IMR-90 (cell line): Measurements from ENCODE around the gene SH3RF1. TPM values are rescaled to one million over a fixed set of nuclear protein-coding genes. Genes with fewer than 3 reads are reported as not detected.

Experiments
- ATAC-seq: fragments of 200-7000 bp; cut with Tn5 transposase; 2 replicates; pipeline ENCODE4 v1.9.1; 2020; ENCODE audit warnings: low read depth, mild to moderate bottlenecking, moderate library complexity
- BruUV-seq: library from RNA; stranded (reverse); fragments of 400-500 nt; replicated peaks from 2 replicates; lab custom pipeline; 2021; lab: Mats Ljungman, UMichigan
- CTCF ChIA-PET: fragments of 300-600 bp; formaldehyde crosslinking; extraction: SDS; loops from one replicate; lab custom pipeline; 2021; ENCODE audit warnings: antibody characterized with exemption; lab: Yijun Ruan, JAX
- POLR2A ChIA-PET: fragments of 300-600 bp; sonication (Branson Sonifier 250); formaldehyde crosslinking; loops from one replicate; lab custom pipeline; 2022; ENCODE audit warnings: antibody characterized with exemption; ENCODE audit not compliant: unreplicated experiment; lab: Charles Lee
- DNase-seq: peaks from one replicate; pipeline ENCODE4 v3.0.0; 2013
- H2AFZ ChIP-seq: replicated peaks from 2 replicates; pipeline ENCODE3; 2013; ENCODE audit warnings: low read length, mild to moderate bottlenecking; ENCODE audit not compliant: poor library complexity
- H2AK5ac ChIP-seq: 2 replicates; pipeline ENCODE4 v1.6.1; 2013; ENCODE audit warnings: low read depth, low read length, inconsistent platforms
- H2AK9ac ChIP-seq: replicated peaks from 2 replicates; pipeline ENCODE3; 2013; ENCODE audit warnings: mild to moderate bottlenecking, low read depth, low read length, moderate library complexity; ENCODE audit not compliant: poor library complexity
- H2BK120ac ChIP-seq: 2 replicates; pipeline ENCODE4 v1.6.1; 2013; ENCODE audit warnings: low read depth, low read length, inconsistent platforms
- H2BK15ac ChIP-seq: 3 replicates; pipeline ENCODE4 v1.6.1; 2013; ENCODE audit warnings: low read depth, low read length, inconsistent platforms
- H2BK20ac ChIP-seq: 2 replicates; pipeline ENCODE4 v1.6.1; 2013; ENCODE audit warnings: low read depth, mild to moderate bottlenecking, inconsistent platforms, low read length, moderate library complexity
- H2BK5ac ChIP-seq: 2 replicates; pipeline ENCODE4 v1.6.1; 2013; ENCODE audit warnings: mild to moderate bottlenecking, low read depth, low read length, inconsistent platforms; ENCODE audit not compliant: poor library complexity, severe bottlenecking
- H3K14ac ChIP-seq: replicated peaks from 2 replicates; pipeline ENCODE4 v1.6.1; 2013; ENCODE audit warnings: low read depth, low read length, inconsistent platforms
- H3K18ac ChIP-seq: 2 replicates; pipeline ENCODE4 v1.6.1; 2013; ENCODE audit warnings: low read depth, low read length, control low read depth
- H3K23ac ChIP-seq: 2 replicates; pipeline ENCODE4 v1.6.1; 2013; ENCODE audit warnings: low read depth, low read length, inconsistent platforms
- H3K27ac ChIP-seq: 2 replicates; pipeline ENCODE4 v1.5.1; 2013; ENCODE audit warnings: mild to moderate bottlenecking, control low read depth, low read length; ENCODE audit not compliant: insufficient read depth
- H3K27me3 ChIP-seq: 2 replicates; pipeline ENCODE4 v1.6.1; 2013; ENCODE audit warnings: low read length; ENCODE audit not compliant: control insufficient read depth, insufficient read depth
- H3K36me3 ChIP-seq: 2 replicates; pipeline ENCODE4 v1.6.1; 2013; ENCODE audit warnings: low read length, mixed read lengths; ENCODE audit not compliant: control insufficient read depth, insufficient read depth
- H3K4ac ChIP-seq: 2 replicates; pipeline ENCODE4 v1.6.1; 2013; ENCODE audit warnings: low read depth, low read length, inconsistent platforms
- H3K4me1 ChIP-seq: 2 replicates; pipeline ENCODE4 v1.6.1; 2013; ENCODE audit warnings: low read length, mixed read lengths; ENCODE audit not compliant: control insufficient read depth, insufficient read depth
- H3K4me2 ChIP-seq: 2 replicates; pipeline ENCODE4 v1.6.1; 2013; ENCODE audit warnings: low read depth, mild to moderate bottlenecking, control low read depth, low read length, moderate library complexity
- H3K4me3 ChIP-seq: 2 replicates; pipeline ENCODE4 v1.5.1; 2013; ENCODE audit warnings: low read depth, mild to moderate bottlenecking, control low read depth, low read length, moderate library complexity; ENCODE audit not compliant: insufficient read depth
- H3K56ac ChIP-seq: 2 replicates; pipeline ENCODE4 v1.6.1; 2013; ENCODE audit warnings: low read length, inconsistent platforms; ENCODE audit not compliant: insufficient read depth; ENCODE audit errors: extremely low read depth
- H3K79me1 ChIP-seq, 2 experiments: 2 replicates each; pipeline ENCODE4 v1.6.1; 2013; ENCODE audit warnings: low read length in 2 of 2, inconsistent platforms in 1 of 2, low read depth in 1 of 2
- H3K9ac ChIP-seq: 2 replicates; pipeline ENCODE4 v1.6.1; 2013; ENCODE audit warnings: low read depth, low read length, control low read depth
- H3K9me1 ChIP-seq: 2 replicates; pipeline ENCODE4 v1.6.1; 2013; ENCODE audit warnings: low read length, inconsistent platforms; ENCODE audit not compliant: insufficient read depth
- H3K9me3 ChIP-seq: 2 replicates; pipeline ENCODE4 v1.6.1; 2013; ENCODE audit warnings: low read length; ENCODE audit not compliant: control insufficient read depth, insufficient read depth
- H4K20me1 ChIP-seq: 2 replicates; pipeline ENCODE4 v1.6.1; 2013; ENCODE audit warnings: low read length, inconsistent platforms; ENCODE audit not compliant: insufficient read depth
- H4K5ac ChIP-seq: 2 replicates; pipeline ENCODE4 v1.6.1; 2013; ENCODE audit warnings: mild to moderate bottlenecking, low read depth, low read length, control low read depth
- H4K8ac ChIP-seq, 2 experiments: 2 replicates each; pipeline ENCODE4 v1.6.1; 2013; ENCODE audit warnings: low read depth in 2 of 2, low read length in 2 of 2, control low read depth in 1 of 2, inconsistent platforms in 1 of 2
- H4K91ac ChIP-seq: 2 replicates; pipeline ENCODE4 v1.6.1; 2013; ENCODE audit warnings: low read depth, low read length, inconsistent platforms; ENCODE audit not compliant: insufficient read depth
- BHLHE40 ChIP-seq: fragments of 150-350 bp; IDR thresholded peaks from 2 replicates; pipeline ENCODE4 v1.6.1; 2016; ENCODE audit warnings: mild to moderate bottlenecking, low read depth, low read length
- CEBPB ChIP-seq: IDR thresholded peaks from 2 replicates; pipeline ENCODE4 v1.6.1; 2012; ENCODE audit warnings: low read depth, low read length, improper control_type of control experiment
- CHD1 ChIP-seq: IDR thresholded peaks from 2 replicates; pipeline ENCODE4 v1.6.1; 2012; ENCODE audit warnings: low read depth, low read length, improper control_type of control experiment
- FOS ChIP-seq: fragments of 150-350 bp; IDR thresholded peaks from 2 replicates; pipeline ENCODE4 v1.6.1; 2016; ENCODE audit warnings: low read depth, low read length
- MAFK ChIP-seq: IDR thresholded peaks from 2 replicates; pipeline ENCODE4 v1.6.1; 2012; ENCODE audit warnings: low read depth, low read length, improper control_type of control experiment
- MAZ ChIP-seq: IDR thresholded peaks from 2 replicates; pipeline ENCODE4 v1.6.1; 2012; ENCODE audit warnings: low read depth, mild to moderate bottlenecking, low read length, improper control_type of control experiment, moderate library complexity, borderline replicate concordance
- MXI1 ChIP-seq: IDR thresholded peaks from 2 replicates; pipeline ENCODE4 v1.6.1; 2012; ENCODE audit warnings: low read depth, mild to moderate bottlenecking, low read length, moderate library complexity, borderline replicate concordance
- NFE2L2 ChIP-seq: fragments of 150-350 bp; IDR thresholded peaks from 2 replicates; pipeline ENCODE4 v1.6.1; 2016; ENCODE audit warnings: low read depth, mild to moderate bottlenecking, low read length
- POLR2A ChIP-seq: IDR thresholded peaks from 2 replicates; pipeline ENCODE4 v1.6.1; 2012; ENCODE audit warnings: mild to moderate bottlenecking, low read depth, low read length
- RAD21 ChIP-seq: IDR thresholded peaks from 2 replicates; pipeline ENCODE4 v1.6.1; 2012; ENCODE audit warnings: low read length, improper control_type of control experiment
- RCOR1 ChIP-seq: IDR thresholded peaks from 2 replicates; pipeline ENCODE4 v1.6.1; 2012; ENCODE audit warnings: mild to moderate bottlenecking, low read length, improper control_type of control experiment; ENCODE audit not compliant: insufficient replicate concordance
- RFX5 ChIP-seq: IDR thresholded peaks from 2 replicates; pipeline ENCODE4 v1.8.0; 2012; ENCODE audit warnings: low read depth, mild to moderate bottlenecking, low read length, moderate library complexity
- SMC3 ChIP-seq: fragments of 150-350 bp; IDR thresholded peaks from 2 replicates; pipeline ENCODE4 v1.6.1; 2016; ENCODE audit warnings: low read depth, mild to moderate bottlenecking, antibody characterized with exemption, low read length, moderate library complexity
- USF2 ChIP-seq: fragments of 150-350 bp; IDR thresholded peaks from 2 replicates; pipeline ENCODE4 v1.6.1; 2017; ENCODE audit warnings: mild to moderate bottlenecking, antibody characterized with exemption, low read length, low read depth
- WGBS, 2 experiments: methylation state at CpG; one replicate each; pipeline versions ENCODE4 v1.1.5 to v1.1.7; 2013; ENCODE audit warnings: missing lambda C conversion rate in 2 of 2; ENCODE audit not compliant: insufficient read length in 1 of 2; ENCODE audit errors: extremely low coverage in 2 of 2; 5-methylcytosine and 5-hydroxymethylcytosine counted together
- dilution Hi-C: fragments of 300-500 bp; cut with HindIII; formaldehyde crosslinking; loops from one replicate; pipeline ENCODE4 v1.14.3; 2018; ENCODE audit warnings: low sequenced_read_pairs; ENCODE audit not compliant: unreplicated experiment
- in situ Hi-C: fragments of 300-500 bp; cut with MboI; formaldehyde crosslinking; loops from 3 replicates; pipeline ENCODE4 v1.14.3; 2019; ENCODE audit warnings: low sequenced_read_pairs, inconsistent platforms, mixed read lengths
- intact Hi-C: fragments of 100-400 bp; cut with micrococcal nuclease; formaldehyde crosslinking; loops from 2 replicates; pipeline ENCODE4 v1.10.0; 2022
- polyA plus RNA-seq, 3 experiments: library from polyadenylated mRNA; depleted of rRNA; stranded (reverse); fragments of >200 nt; gene quantifications; 2 replicates each; pipeline ENCODE4 v1.2.3, GENCODE V29; 2012; ENCODE audit warnings: low replicate concordance in 1 of 3
- total RNA-seq: library from RNA; depleted of rRNA; stranded (reverse); fragments of >200 nt; gene quantifications from 2 replicates; pipeline ENCODE4 v1.2.3, GENCODE V29; 2012
- TF ChIP-seq, protein P1 (sequence below): fragments of 150-350 bp; IDR thresholded peaks from 2 replicates; pipeline ENCODE4 v1.6.1; 2016; ENCODE audit warnings: low read depth, mild to moderate bottlenecking, low read length, moderate library complexity, borderline replicate concordance
- TF ChIP-seq, protein P2 (sequence below): conservative IDR thresholded peaks from 2 replicates; pipeline ENCODE4 v1.5.1; 2012; ENCODE audit warnings: mild to moderate bottlenecking, low read depth, low read length, improper control_type of control experiment

The SH3RF1 gene
- total and polyA plus RNA-seq, 2 of the 4 experiments (the other 2 are of a cell fraction) = 22.0 to 29.8 TPM

- DNase-seq (no peak), ATAC-seq (no peak)
- no peak overlapping the region for H4K8ac ChIP-seq
- H3K14ac ChIP-seq = no peak overlapping the region
- no peak overlapping the region for H4K91ac ChIP-seq
- peaks cover 85% of the 10 kb centered on the region; the same call in 1 of the 2 replicates for H4K20me1 ChIP-seq
- H4K5ac ChIP-seq = no peak overlapping the region
- ChIA-PET CTCF (no interaction called here), POLR2A (no interaction called here)
- H3K56ac ChIP-seq = no peak overlapping the region
- H3K36me3 ChIP-seq = no peaks in the 10 kb centered on the region
- no CpG with 5 or more reads among the region's 2 CpGs for WGBS, 2 experiments
- H3K4ac ChIP-seq = no peak overlapping the region
- intact Hi-C loops = no loop called here
- no peaks in the 10 kb centered on the region for H3K9me3 ChIP-seq
- H2AK9ac ChIP-seq = no peak overlapping the region
- H3K9me1 ChIP-seq = peaks cover 17% of the 10 kb centered on the region
- no peak overlapping the region for H2AFZ ChIP-seq
- no peak for TF ChIP-seq RAD21
- no peak for TF ChIP-seq FOS
- no peak for TF ChIP-seq SMC3
- no peak for TF ChIP-seq MAZ
- TF ChIP-seq USF2 = no peak
- no peak for TF ChIP-seq MAFK
- no peak for TF ChIP-seq RFX5
- no peak for TF ChIP-seq BHLHE40
- TF ChIP-seq POLR2A = no peak
- TF ChIP-seq, protein P1, sequence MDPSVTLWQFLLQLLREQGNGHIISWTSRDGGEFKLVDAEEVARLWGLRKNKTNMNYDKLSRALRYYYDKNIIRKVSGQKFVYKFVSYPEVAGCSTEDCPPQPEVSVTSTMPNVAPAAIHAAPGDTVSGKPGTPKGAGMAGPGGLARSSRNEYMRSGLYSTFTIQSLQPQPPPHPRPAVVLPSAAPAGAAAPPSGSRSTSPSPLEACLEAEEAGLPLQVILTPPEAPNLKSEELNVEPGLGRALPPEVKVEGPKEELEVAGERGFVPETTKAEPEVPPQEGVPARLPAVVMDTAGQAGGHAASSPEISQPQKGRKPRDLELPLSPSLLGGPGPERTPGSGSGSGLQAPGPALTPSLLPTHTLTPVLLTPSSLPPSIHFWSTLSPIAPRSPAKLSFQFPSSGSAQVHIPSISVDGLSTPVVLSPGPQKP = no peak
- TF ChIP-seq, protein P2, sequence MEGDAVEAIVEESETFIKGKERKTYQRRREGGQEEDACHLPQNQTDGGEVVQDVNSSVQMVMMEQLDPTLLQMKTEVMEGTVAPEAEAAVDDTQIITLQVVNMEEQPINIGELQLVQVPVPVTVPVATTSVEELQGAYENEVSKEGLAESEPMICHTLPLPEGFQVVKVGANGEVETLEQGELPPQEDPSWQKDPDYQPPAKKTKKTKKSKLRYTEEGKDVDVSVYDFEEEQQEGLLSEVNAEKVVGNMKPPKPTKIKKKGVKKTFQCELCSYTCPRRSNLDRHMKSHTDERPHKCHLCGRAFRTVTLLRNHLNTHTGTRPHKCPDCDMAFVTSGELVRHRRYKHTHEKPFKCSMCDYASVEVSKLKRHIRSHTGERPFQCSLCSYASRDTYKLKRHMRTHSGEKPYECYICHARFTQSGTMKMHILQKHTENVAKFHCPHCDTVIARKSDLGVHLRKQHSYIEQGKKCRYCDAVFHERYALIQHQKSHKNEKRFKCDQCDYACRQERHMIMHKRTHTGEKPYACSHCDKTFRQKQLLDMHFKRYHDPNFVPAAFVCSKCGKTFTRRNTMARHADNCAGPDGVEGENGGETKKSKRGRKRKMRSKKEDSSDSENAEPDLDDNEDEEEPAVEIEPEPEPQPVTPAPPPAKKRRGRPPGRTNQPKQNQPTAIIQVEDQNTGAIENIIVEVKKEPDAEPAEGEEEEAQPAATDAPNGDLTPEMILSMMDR = no peak
- no peak for TF ChIP-seq MXI1
- TF ChIP-seq CEBPB = no peak
- no peak for TF ChIP-seq RCOR1
- TF ChIP-seq CHD1 = no peak
- no peak for TF ChIP-seq NFE2L2
- H3K9ac ChIP-seq = no peak overlapping the region
- H3K4me2 ChIP-seq = peak overlapping the region; percentile 63
- dilution Hi-C loops = no loop called here
- H3K4me1 ChIP-seq = peaks cover 29% of the 10 kb centered on the region
- no peak overlapping the region for H2BK20ac ChIP-seq
- no peak overlapping the region for H2AK5ac ChIP-seq
- H3K79me1 ChIP-seq = peaks cover 9 to 71% of the 10 kb centered on the region in 2 experiments
- in situ Hi-C loops = no loop called here
- no peak overlapping the region for H3K4me3 ChIP-seq
- no peak overlapping the region for H2BK5ac ChIP-seq
- H3K18ac ChIP-seq = no peak overlapping the region; the same call in 1 of the 2 replicates
- no TSS peak for BruUV-seq
- H3K23ac ChIP-seq = no peak overlapping the region
- H3K27ac ChIP-seq = no peak overlapping the region
- H2BK15ac ChIP-seq = no peak overlapping the region
- H2BK120ac ChIP-seq = no peak overlapping the region
- no peaks in the 10 kb centered on the region for H3K27me3 ChIP-seq
These were observed 17.6 kb downstream of the SH3RF1 start for GRCh38 chr4:169253113-169253671.
